Measurements from ENCODE around the gene SPINK13. TPM values are rescaled to one million over a fixed set of nuclear protein-coding genes. Genes with fewer than 3 reads are reported as not detected.
"Not testable (repeated sequence)": the region's sequence is repeated elsewhere in the genome, so short reads cannot be mapped to it uniquely, and the experiment has no call there.

SPINK13 gene
- total and polyA plus RNA-seq, 4 experiments from 2014 or later: not detected

- H3K36me3 ChIP-seq (ENCODE audit: insufficient read depth, low read length): no peaks in the 10 kb centered on the region
- no peaks in the 10 kb centered on the region for H3K4me1 ChIP-seq (ENCODE audit: insufficient read depth, low read length)
- ChIA-PET POLR2A (ENCODE audit: partially characterized antibody) (no interaction called here), CTCF (ENCODE audit: partially characterized antibody) (no interaction called here)
- Mint-ChIP-seq H3K36me3 (no peaks in the 10 kb centered on the region), H3K4me3 (no peak within 1 kb of the TSS), H3K9me3 (peaks cover 0 to 2% (median 0%) of the 10 kb centered on the region in 8 donors), H3K27ac (no peak within 1 kb of the TSS), H3K4me1 (no peaks in the 10 kb centered on the region), H3K27me3 (peaks cover 2% of the 10 kb centered on the region in 2 donors)
- H3K9me3 ChIP-seq (ENCODE audit: control insufficient read depth in 1 of 2, low read length in 2 of 2): no peaks in the 10 kb centered on the region
- no peak within 1 kb of the TSS for H3K4me3 ChIP-seq (ENCODE audit: low read length in 2 of 2)
- no peak within 1 kb of the TSS for H3K27ac ChIP-seq (ENCODE audit: low read depth, low read length)
- intact Hi-C loops (cut with micrococcal nuclease): no loop called here
- no peak for DNase-seq
- no peaks in the 10 kb centered on the region for H3K27me3 ChIP-seq (ENCODE audit: insufficient read depth, low read length)
These were observed 30.2 kb upstream of the SPINK13 start, which contains the start of gene MARCOL for GRCh38 chr5:148238418-148238794. Gene MARCOL, plus strand, starts transcription at chr5:148238525. Its CDS starts 73 bp downstream, at chr5:148238598.

- intact Hi-C loops (cut with micrococcal nuclease): no loop called here
- peaks cover 0 to 12% (median 3%) of the 10 kb centered on the region in 8 donors for H3K9me3 Mint-ChIP-seq
- Histone ChIP-seq H3K27ac (ENCODE audit: low read depth, low read length) (no peak overlapping the region), H3K4me1 (ENCODE audit: insufficient read depth, low read length) (no peaks in the 10 kb centered on the region), H3K36me3 (ENCODE audit: insufficient read depth, low read length) (no peaks in the 10 kb centered on the region), H3K27me3 (ENCODE audit: insufficient read depth, low read length) (no peaks in the 10 kb centered on the region), H3K9me3 (ENCODE audit: control insufficient read depth in 1 of 2, low read length in 2 of 2) (no peaks in the 10 kb centered on the region), H3K4me3 (ENCODE audit: low read length in 2 of 2) (no peak overlapping the region)
- no peak overlapping the region for H3K27ac Mint-ChIP-seq
- no peaks in the 10 kb centered on the region for H3K36me3 Mint-ChIP-seq
- ChIA-PET CTCF (ENCODE audit: partially characterized antibody) (no interaction called here), POLR2A (ENCODE audit: partially characterized antibody) (no interaction called here)
- no peaks in the 10 kb centered on the region for H3K4me1 Mint-ChIP-seq
- no peak overlapping the region for H3K4me3 Mint-ChIP-seq
- peaks cover 0 to 1% of the 10 kb centered on the region in 2 donors for H3K27me3 Mint-ChIP-seq
- DNase-seq: no peak
These were observed 19.7 kb upstream of the SPINK13 start for GRCh38 chr5:148248894-148249293.

GRCh38 chr5:148255456-148255855 lies 13.1 kb upstream of the SPINK13 start:
- H3K4me1 Mint-ChIP-seq: no peaks in the 10 kb centered on the region

DNA sequence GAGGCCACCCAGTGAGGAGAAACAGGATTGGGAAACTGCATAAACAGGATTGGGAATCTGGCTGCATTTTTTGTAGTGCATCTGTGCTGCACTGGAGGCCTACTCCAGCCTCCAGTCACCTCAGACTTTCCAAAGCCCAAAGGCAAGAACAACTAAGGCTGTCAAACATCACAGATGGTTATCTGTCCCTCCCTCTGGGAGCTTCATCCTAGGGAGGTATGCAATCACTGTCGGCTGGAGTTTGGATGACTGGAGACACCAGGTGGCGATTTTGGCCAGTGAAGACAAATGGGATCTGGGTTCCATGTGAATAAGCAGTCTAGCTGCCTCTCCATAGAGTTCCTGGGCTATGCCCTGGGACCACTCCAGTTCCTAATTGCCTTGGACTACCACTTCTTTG lies 9.3 kb upstream of the SPINK13 start:
- Mint-ChIP-seq H3K4me3 (no peak overlapping the region), H3K4me1 (no peaks in the 10 kb centered on the region), H3K9me3 (peaks cover 5 to 41% (median 28%) of the 10 kb centered on the region in 8 donors), H3K36me3 (peaks cover 0 to 3% of the 10 kb centered on the region in 2 donors), H3K27me3 (peaks cover 0 to 1% of the 10 kb centered on the region in 2 donors), H3K27ac (no peak overlapping the region)
- no peak overlapping the region for H3K4me3 ChIP-seq (ENCODE audit: low read length in 2 of 2)
- no peaks in the 10 kb centered on the region for H3K27me3 ChIP-seq (ENCODE audit: insufficient read depth, low read length)
- ChIA-PET POLR2A (ENCODE audit: partially characterized antibody) (no interaction called here), CTCF (ENCODE audit: partially characterized antibody) (no interaction called here)
- H3K27ac ChIP-seq (ENCODE audit: low read depth, low read length): no peak overlapping the region
- no peaks in the 10 kb centered on the region for H3K4me1 ChIP-seq (ENCODE audit: insufficient read depth, low read length)
- intact Hi-C loops (cut with micrococcal nuclease): no loop called here
- no peaks in the 10 kb centered on the region for H3K36me3 ChIP-seq (ENCODE audit: insufficient read depth, low read length)
- no peaks in the 10 kb centered on the region for H3K9me3 ChIP-seq (ENCODE audit: control insufficient read depth in 1 of 2, low read length in 2 of 2)
- DNase-seq: no peak

More at GRCh38 chr5:148255456-148255855, 13.1 kb upstream of the SPINK13 start:
- no peak for DNase-seq
- H3K27me3 ChIP-seq (ENCODE audit: insufficient read depth, low read length): no peaks in the 10 kb centered on the region
- no peaks in the 10 kb centered on the region for H3K9me3 ChIP-seq (ENCODE audit: control insufficient read depth in 1 of 2, low read length in 2 of 2)
- Mint-ChIP-seq H3K36me3 (peaks cover 0 to 3% of the 10 kb centered on the region in 2 donors), H3K27me3 (no peaks in the 10 kb centered on the region), H3K27ac (no peak overlapping the region), H3K9me3 (peaks cover 5 to 47% (median 30%) of the 10 kb centered on the region in 8 donors), H3K4me3 (no peak overlapping the region)
- intact Hi-C loops (cut with micrococcal nuclease): no loop called here
- no peak overlapping the region for H3K27ac ChIP-seq (ENCODE audit: low read depth, low read length)
- H3K4me3 ChIP-seq (ENCODE audit: low read length in 2 of 2): no peak overlapping the region
- CTCF ChIA-PET (ENCODE audit: partially characterized antibody): no interaction called here
- H3K36me3 ChIP-seq (ENCODE audit: insufficient read depth, low read length): no peaks in the 10 kb centered on the region
- no peaks in the 10 kb centered on the region for H3K4me1 ChIP-seq (ENCODE audit: insufficient read depth, low read length)
- POLR2A ChIA-PET (ENCODE audit: partially characterized antibody): no interaction called here

DNA sequence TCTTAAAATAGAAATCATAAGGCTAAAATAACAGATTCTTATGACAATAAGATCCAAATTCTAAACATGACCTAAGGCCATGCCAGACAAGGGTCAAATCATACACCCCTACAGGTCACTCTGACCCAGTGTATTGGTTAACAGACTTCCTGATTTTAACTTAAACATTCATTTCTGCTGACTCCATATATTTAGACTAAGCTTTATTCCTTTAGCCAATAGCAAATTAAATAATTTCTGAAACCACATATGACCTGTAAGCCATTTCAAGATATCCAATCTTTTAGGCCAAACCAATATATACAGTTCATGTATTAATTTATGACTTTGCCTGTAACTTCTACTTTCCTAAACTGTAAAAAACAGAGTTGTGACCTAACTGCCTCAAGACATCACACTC lies 7.4 kb upstream of the SPINK13 start:
- Mint-ChIP-seq H3K4me3 (no peak overlapping the region), H3K27me3 (peaks cover 0 to 1% of the 10 kb centered on the region in 2 donors), H3K9me3 (peaks cover 3 to 33% (median 25%) of the 10 kb centered on the region in 8 donors), H3K4me1 (no peaks in the 10 kb centered on the region), H3K27ac (no peak overlapping the region), H3K36me3 (no peaks in the 10 kb centered on the region)
- CTCF ChIA-PET (ENCODE audit: partially characterized antibody): no interaction called here
- no peaks in the 10 kb centered on the region for H3K4me1 ChIP-seq (ENCODE audit: insufficient read depth, low read length)
- H3K27me3 ChIP-seq (ENCODE audit: insufficient read depth, low read length): no peaks in the 10 kb centered on the region
- intact Hi-C loops (cut with micrococcal nuclease): no loop called here
- no peak for DNase-seq
- H3K27ac ChIP-seq (ENCODE audit: low read depth, low read length): no peak overlapping the region
- no peaks in the 10 kb centered on the region for H3K9me3 ChIP-seq (ENCODE audit: control insufficient read depth in 1 of 2, low read length in 2 of 2)
- no peaks in the 10 kb centered on the region for H3K36me3 ChIP-seq (ENCODE audit: insufficient read depth, low read length)
- no peak overlapping the region for H3K4me3 ChIP-seq (ENCODE audit: low read length in 2 of 2)
- POLR2A ChIA-PET (ENCODE audit: partially characterized antibody): no interaction called here

- Histone ChIP-seq H3K4me1 (ENCODE audit: insufficient read depth, low read length) (no peaks in the 10 kb centered on the region), H3K4me3 (ENCODE audit: low read length in 2 of 2) (no peak overlapping the region), H3K9me3 (ENCODE audit: control insufficient read depth in 1 of 2, low read length in 2 of 2) (no peaks in the 10 kb centered on the region), H3K27ac (ENCODE audit: low read depth, low read length) (no peak overlapping the region), H3K27me3 (ENCODE audit: insufficient read depth, low read length) (no peaks in the 10 kb centered on the region), H3K36me3 (ENCODE audit: insufficient read depth, low read length) (no peaks in the 10 kb centered on the region)
- no peaks in the 10 kb centered on the region for H3K27me3 Mint-ChIP-seq
- H3K4me1 Mint-ChIP-seq: no peaks in the 10 kb centered on the region
- H3K9me3 Mint-ChIP-seq: peaks cover 0 to 10% (median 4%) of the 10 kb centered on the region in 8 donors
- no peak overlapping the region for H3K27ac Mint-ChIP-seq
- intact Hi-C loops (cut with micrococcal nuclease): no loop called here
- ChIA-PET POLR2A (ENCODE audit: partially characterized antibody) (no interaction called here), CTCF (ENCODE audit: partially characterized antibody) (no interaction called here)
- no peaks in the 10 kb centered on the region for H3K36me3 Mint-ChIP-seq
- no peak for DNase-seq
- no peak overlapping the region for H3K4me3 Mint-ChIP-seq
These were observed 632 bp upstream of the SPINK13 start for GRCh38 chr5:148267962-148268361.

DNA sequence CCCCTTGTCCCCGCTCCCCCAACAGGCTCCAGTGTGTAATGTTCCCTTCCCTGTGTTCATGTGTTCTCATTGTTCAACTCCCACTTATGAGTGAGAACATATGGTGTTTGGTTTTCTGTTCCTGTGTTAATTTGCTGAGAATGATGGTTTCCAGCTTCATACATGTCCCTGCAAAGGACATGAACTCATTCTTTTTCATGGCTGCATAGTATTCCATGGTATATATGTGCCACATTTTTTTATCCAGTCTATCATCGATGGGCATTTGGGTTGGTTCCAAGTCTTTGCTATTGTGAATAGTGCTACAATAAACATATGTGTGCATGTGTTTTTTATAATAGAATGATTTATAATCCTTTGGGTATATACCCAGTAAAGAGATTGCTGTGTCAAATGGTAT lies 6.5 kb downstream of the SPINK13 start:
- peaks cover 0 to 43% (median 28%) of the 10 kb centered on the region in 8 donors for H3K9me3 Mint-ChIP-seq
- H3K9me3 ChIP-seq (ENCODE audit: control insufficient read depth in 1 of 2, low read length in 2 of 2); CTCF ChIA-PET (ENCODE audit: partially characterized antibody); H3K4me3 Mint-ChIP-seq; H3K27me3 ChIP-seq (ENCODE audit: insufficient read depth, low read length); DNase-seq; H3K36me3 Mint-ChIP-seq; H3K4me1 ChIP-seq (ENCODE audit: insufficient read depth, low read length); H3K27me3 Mint-ChIP-seq; H3K4me1 Mint-ChIP-seq; H3K27ac Mint-ChIP-seq; H3K27ac ChIP-seq (ENCODE audit: low read depth, low read length); intact Hi-C loops (cut with micrococcal nuclease); H3K4me3 ChIP-seq (ENCODE audit: low read length in 2 of 2); H3K36me3 ChIP-seq (ENCODE audit: insufficient read depth, low read length); POLR2A ChIA-PET (ENCODE audit: partially characterized antibody): not testable (repeated sequence)

DNA sequence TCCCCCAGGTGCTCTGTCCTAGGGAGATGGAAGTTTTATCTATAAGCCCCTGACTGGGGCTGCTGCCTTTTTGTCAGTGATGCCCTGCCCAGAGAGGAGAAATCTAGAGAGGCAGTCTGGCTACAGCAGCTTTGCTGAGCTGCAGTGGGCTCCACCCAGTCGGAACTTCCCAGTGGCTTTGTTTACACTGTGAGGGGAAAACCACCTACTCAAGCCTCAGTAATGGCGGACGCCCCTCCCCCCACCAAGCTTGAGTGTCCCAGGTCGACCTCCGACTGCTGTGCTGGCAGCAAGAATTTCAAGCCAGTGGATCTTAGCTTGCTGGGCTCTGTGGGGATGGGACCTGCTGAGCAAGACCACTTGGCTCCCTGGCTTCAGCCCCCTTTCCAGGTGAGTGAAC lies 12.3 kb downstream of the SPINK13 start:
- H3K27ac Mint-ChIP-seq; H3K27ac ChIP-seq (ENCODE audit: low read depth, low read length); H3K4me3 Mint-ChIP-seq; DNase-seq; H3K9me3 ChIP-seq (ENCODE audit: control insufficient read depth in 1 of 2, low read length in 2 of 2); H3K4me1 Mint-ChIP-seq; H3K36me3 ChIP-seq (ENCODE audit: insufficient read depth, low read length); CTCF ChIA-PET (ENCODE audit: partially characterized antibody); intact Hi-C loops (cut with micrococcal nuclease); H3K27me3 ChIP-seq (ENCODE audit: insufficient read depth, low read length); H3K4me1 ChIP-seq (ENCODE audit: insufficient read depth, low read length); H3K27me3 Mint-ChIP-seq; H3K4me3 ChIP-seq (ENCODE audit: low read length in 2 of 2); POLR2A ChIA-PET (ENCODE audit: partially characterized antibody); H3K36me3 Mint-ChIP-seq: not testable (repeated sequence)
- H3K9me3 Mint-ChIP-seq: peaks cover 0 to 44% (median 25%) of the 10 kb centered on the region in 8 donors
